GM18951 (cell line): ENCODE data around the gene CRHR2.

Experiments
- POLR2A ChIP-seq: IDR thresholded peaks from 4 replicates; pipeline ENCODE4 v1.6.1; 2011; ENCODE audit warnings: mild to moderate bottlenecking; ENCODE audit not compliant: insufficient read length, insufficient read depth; ENCODE audit errors: extremely low read depth
- in situ Hi-C: fragments of 300-500 bp; cut with MboI; formaldehyde crosslinking; loops from one replicate; pipeline ENCODE4 v1.12.0; 2022; ENCODE audit warnings: low sequenced_read_pairs, mixed read lengths, inconsistent platforms; ENCODE audit not compliant: unreplicated experiment

Gene CRHR2

DNA sequence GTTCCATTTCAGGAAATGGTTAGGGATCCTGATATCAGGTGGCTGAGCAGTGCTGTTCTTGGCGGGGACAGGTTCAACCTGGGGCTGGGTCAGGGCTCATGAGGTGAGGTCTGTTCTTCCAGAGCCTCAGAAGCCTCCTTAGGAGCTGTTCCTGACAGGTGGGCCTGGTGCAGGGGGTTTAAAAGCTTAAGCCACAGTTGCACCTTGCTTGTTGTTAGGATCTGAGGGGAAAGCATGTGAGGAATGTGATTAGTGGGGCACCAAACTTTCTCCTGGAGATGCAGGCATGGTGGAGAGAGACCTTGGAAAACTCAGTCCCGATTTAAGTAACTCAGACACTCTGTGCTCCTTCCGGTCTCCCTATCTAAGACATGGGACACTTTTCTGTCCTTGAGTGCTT, 18.7 kb upstream of the CRHR2 start:
- TF ChIP-seq POLR2A: no peak
- in situ Hi-C loops: no loop called here

- in situ Hi-C loops: no loop called here
- no peak for TF ChIP-seq POLR2A
Measured at GRCh38 chr7:30699706-30700495, 17.6 kb upstream of the CRHR2 start.

DNA sequence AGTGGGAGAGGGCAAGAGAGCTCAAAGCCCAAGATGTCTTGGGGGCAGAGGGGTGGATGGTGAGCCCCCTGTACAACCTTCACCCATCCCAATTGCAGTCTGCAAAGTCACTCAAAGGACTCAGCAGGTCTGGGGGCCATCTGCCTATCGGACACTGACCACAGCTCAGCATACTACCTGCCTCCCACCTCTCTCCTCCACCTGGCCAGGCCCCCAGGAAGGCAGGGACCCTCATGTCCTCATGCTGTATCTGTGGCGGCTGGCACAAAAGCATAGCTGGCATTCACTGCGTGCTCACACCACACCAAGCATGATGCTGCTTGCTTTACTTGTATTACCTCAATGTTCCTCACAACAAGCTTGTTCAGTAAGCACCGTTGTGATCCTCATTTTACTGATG, 16.2 kb upstream of the CRHR2 start:
- in situ Hi-C loops: no loop called here
- no peak for TF ChIP-seq POLR2A

DNA sequence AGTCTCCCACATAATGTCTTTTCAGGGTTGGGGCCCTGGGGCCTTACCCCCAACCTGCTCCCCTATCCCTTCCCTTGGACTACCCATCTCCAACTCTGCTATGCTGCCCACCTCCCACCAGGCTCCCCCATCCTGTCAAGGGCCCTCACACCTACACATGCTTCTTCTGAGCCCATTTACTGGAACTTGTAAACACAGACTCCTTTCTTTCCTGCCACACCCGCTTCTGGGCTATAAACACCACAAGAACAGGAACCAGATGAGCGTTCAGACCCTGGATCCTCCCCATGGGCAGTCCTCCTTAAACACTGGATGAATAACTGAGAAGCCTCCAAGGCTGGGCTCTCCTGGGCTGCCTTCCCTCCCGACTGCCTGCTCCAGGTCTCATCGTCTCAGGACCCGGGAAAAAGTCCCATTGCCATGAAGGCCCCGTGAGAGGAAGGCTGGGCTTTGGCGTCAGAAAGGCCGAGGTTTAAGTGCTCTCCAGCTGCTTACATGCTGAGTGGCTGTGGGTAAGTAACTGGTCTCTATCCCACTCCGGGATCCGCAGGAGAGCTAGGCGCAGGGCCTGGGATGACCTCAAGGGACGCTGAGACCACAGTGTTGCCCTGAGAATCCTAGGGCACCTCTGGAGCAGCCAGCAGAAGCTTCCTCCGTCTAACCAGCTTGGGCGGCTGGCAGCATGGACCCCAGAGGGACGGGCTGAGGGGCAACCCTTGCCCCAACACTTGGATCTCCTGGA, 15.6 kb upstream of the CRHR2 start:
- in situ Hi-C loops: no loop called here
- TF ChIP-seq POLR2A: no peak

DNA sequence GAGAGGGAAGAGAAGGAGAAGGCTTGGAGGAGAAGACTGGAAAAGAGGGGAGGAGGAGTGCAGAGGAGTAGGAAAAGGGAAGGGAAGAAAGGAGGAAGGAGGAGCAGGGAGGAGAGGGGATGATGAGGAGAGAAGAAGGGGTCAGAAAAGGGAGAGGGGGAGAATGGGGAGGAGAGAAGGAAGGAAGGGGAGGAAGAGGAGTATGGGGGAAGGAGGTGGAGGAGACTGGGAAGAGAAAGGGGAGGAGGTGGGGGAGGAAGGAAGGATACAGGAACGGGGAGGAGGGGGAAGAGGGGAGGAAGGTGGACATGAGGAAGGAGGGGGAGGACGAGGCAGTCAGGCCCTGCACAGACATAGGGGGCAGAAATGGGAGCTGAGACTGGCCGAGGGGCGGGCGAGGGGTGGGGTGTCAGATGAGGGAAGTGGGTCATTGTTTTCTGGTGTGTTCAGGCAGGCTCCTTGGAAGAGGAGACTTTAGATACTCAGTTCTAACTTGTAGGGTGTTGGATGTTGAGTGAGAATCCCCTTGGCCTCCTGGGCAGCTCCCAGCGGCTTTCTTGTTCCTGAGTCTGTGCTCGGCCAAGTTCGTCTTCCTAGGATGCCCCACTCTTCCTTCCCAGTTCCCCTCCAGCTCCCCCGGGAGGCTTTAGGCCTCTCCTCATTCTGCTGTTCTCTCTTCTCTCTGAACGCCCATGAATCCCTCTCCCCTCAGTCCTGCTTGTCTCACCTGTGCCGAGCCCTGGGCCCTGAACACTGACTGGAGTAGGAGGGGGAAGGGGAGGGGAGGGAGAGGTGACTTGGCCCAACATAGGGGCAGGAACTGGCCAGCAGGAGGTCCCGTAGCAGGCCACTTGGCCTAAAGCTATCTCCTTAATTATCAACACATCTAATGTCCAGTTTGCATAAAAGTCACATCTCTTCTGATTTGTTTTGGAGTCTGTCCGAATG, 12.8 kb upstream of the CRHR2 start:
- in situ Hi-C loops: no loop called here

GRCh38 chr7:30694218-30694745, 12.0 kb upstream of the CRHR2 start:
- no peak for TF ChIP-seq POLR2A
- in situ Hi-C loops: no loop called here

More for the DNA sequence above, 12.8 kb upstream of the CRHR2 start:
- TF ChIP-seq POLR2A: no peak

DNA sequence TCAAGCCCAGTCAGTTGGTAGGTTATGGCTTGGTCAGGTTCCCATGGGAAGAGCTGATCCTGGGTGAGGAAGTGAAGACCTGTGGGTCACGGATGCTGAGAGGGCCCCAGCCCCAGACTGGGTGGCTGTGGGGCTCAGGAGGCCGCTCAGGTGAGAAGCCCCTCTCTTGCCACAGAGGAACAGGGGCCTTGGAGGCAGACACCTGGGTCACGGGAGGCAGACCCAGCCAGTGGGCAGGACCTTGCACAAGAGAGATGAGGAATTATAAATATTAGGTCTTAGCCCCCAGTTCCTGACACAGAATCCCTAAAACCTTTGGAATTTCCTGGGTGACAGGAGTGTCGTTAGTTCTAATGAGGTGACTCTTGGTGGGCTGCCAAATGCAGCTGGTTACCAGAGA, 10.6 kb upstream of the CRHR2 start:
- TF ChIP-seq POLR2A: no peak
- in situ Hi-C loops: no loop called here

- no peak for TF ChIP-seq POLR2A
- in situ Hi-C loops: no loop called here
Measured at GRCh38 chr7:30692438-30692837, 10.2 kb upstream of the CRHR2 start.

DNA sequence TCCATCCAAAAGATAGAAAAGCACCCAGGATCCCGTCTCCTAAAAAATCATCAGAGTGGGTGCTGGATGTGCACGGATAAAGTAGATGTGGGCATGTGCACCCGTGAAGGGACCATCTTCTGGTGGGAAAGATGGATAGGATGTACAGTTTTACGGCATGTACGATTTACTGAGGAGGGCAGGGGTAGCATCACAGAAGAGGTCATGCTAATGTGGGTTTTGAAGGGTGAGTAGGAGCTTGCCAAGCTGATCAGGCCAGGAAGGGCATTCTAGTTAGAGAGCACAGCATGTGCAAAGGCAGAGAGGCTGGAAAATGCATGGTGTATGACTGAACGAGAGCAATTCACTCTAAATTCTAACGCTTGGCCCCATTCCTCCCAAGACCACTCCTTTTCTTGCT, 7.8 kb upstream of the CRHR2 start:
- in situ Hi-C loops: no loop called here
- no peak for TF ChIP-seq POLR2A

DNA sequence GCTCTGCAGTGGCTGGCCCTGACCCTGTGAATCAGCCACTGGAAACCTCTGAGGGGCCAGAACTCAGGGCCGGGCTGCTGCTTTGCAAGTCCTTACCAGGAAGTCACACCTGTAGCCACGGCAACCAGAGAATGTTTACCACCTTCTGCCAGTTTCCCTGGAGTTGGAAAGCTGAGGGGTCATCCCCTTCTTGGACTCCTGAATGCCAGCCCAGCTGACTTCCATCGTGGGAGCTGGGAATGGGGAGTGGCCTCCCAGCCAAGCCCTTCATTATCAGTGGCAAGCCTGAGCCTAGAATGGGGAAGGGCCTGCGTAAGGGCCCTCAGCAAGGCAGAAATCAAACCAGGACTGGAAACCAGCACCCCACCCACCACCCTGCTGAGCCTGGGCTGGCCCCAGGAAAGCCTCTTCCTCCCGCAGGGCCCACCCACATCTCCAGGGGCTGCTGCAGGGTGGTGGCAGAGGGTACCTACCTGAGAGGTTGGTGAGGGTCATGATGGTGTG, 6.5 kb upstream of the CRHR2 start:
- in situ Hi-C loops: no loop called here
- TF ChIP-seq POLR2A: no peak

GRCh38 chr7:30687604-30688003, 5.3 kb upstream of the CRHR2 start:
- TF ChIP-seq POLR2A: no peak
- in situ Hi-C loops: no loop called here

- in situ Hi-C loops: no loop called here
- TF ChIP-seq POLR2A: no peak
Measured at GRCh38 chr7:30684351-30684750, 2.1 kb upstream of the CRHR2 start.

DNA sequence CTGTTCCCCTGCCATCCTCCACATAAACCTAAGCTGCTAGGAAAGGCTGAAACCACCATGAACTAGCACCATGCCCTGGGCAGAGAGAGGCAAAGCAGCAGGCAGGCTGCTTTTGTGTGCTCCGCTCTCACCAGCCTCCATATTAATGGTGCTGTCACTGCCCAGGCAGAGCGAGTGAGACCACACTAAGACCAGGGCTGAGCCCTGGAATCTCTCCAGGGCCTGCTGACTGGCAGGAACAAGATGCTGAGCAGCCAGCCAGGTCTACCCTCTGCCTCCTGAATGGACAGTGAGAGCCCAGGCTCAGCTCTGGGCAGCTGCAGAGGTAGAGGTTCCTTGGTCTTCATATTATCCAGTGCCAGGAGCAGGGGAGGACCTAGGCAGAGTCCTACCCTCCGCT, 1.6 kb upstream of the CRHR2 start:
- TF ChIP-seq POLR2A: no peak
- in situ Hi-C loops: no loop called here
